ENCODE results near the gene IFITM2. TPM values are rescaled to one million over a fixed set of nuclear protein-coding genes. Genes with fewer than 3 reads are reported as not detected.
"Not testable (repeated sequence)": the region's sequence is repeated elsewhere in the genome, so short reads cannot be mapped to it uniquely, and the experiment has no call there.

Gene IFITM2
- total RNA-seq, 2 experiments from 2014 or later: 1,561 to 1,733 TPM

GRCh38 chr11:284105-285020 lies 23.3 kb upstream of the IFITM2 start:
- DNase-seq: no peak
- Mint-ChIP-seq H3K27ac (no peak overlapping the region), H3K36me3 (ENCODE audit: low read depth) (peaks cover 46% of the 10 kb centered on the region), H3K4me1 (peaks cover 60% of the 10 kb centered on the region), H3K27me3 (peaks cover 34% of the 10 kb centered on the region), H3K4me3 (no peak overlapping the region), H3K9me3 (no peaks in the 10 kb centered on the region)
- CTCF ChIA-PET: interaction anchor here (0.6 to 1.4 kb wide), 3 partner anchors 33 to 36 kb away, joined by 3 to 7 read pairs (median 3); no protein-coding TSS in a partner anchor
- POLR2A ChIA-PET: no interaction called here

DNA sequence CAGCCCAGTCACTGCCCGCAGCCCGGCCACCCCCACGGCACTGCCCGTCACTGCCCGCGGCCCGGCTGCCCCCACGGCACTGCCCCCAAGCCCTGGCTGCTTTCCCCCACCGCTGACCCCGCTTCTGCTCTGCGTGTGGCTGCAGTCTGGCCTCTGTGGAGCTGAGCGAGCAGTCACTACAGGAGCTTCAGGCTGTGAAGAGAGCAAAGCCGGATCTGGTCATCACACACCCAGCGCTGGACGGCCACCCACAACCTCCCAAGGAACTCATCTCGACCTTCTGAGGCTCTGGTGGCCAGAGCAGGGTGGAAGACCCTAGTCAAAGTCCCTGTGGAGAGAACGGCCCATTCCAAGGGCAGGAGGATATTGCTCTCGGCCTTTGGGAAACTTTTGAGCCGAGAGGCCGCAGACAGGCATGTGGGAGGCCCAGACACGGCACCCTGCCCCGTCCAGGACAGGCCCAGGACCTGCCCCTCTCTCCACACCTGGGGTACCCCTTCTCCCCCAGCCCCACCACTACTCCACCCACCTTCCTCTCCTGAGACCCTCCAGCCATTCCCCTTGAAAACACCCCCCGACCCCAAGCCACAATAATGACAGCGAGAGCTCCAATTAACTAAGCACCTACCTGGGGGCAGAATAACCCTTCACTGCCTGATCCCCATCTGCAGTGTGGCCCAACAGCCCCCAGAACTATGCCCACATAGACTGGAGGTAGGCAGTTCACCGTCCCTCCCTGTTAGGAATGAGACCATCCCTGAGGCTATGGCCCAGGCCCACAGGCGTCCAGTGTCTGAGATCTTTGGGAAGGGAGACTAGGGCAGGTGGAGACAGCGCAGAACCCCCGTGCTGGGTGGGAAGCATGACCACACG lies 22.4 kb upstream of the IFITM2 start:
- H3K9me3 Mint-ChIP-seq: no peaks in the 10 kb centered on the region
- no peak overlapping the region for H3K4me3 Mint-ChIP-seq
- H3K36me3 Mint-ChIP-seq (ENCODE audit: low read depth): peaks cover 48% of the 10 kb centered on the region
- no peak for DNase-seq
- CTCF ChIA-PET: no interaction called here
- H3K4me1 Mint-ChIP-seq: peaks cover 63% of the 10 kb centered on the region
- H3K27me3 Mint-ChIP-seq: peaks cover 32% of the 10 kb centered on the region
- POLR2A ChIA-PET: no interaction called here
- peak overlapping the region; percentile 56 for H3K27ac Mint-ChIP-seq

DNA sequence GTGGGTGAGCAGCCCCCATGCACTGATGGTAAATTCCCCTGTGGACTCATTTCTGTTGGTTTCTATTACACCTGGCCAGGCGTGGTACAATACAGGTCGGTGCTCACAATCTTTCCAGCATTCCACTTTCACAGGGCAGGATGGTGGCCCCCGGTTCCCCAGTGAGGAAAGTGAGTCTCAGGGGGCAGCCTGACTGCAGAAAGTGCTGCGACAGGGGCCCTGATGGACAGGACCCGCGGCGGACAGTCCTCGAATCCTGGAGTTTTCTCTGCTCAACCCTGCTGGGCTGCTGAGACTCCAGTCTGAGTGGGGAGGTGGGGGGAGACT lies 21.8 kb upstream of the IFITM2 start:
- peak overlapping the region; percentile 50 for H3K27ac Mint-ChIP-seq
- ChIA-PET CTCF (interaction anchor here (1.2 kb wide), 1 partner anchor 36 kb away, joined by 3 read pairs; no protein-coding TSS in a partner anchor), POLR2A (no interaction called here)
- H3K4me3 Mint-ChIP-seq: peak overlapping the region; percentile 25
- H3K9me3 Mint-ChIP-seq: no peaks in the 10 kb centered on the region
- H3K27me3 Mint-ChIP-seq: peaks cover 30% of the 10 kb centered on the region
- H3K4me1 Mint-ChIP-seq: peaks cover 66% of the 10 kb centered on the region
- no peak for DNase-seq
- peaks cover 51% of the 10 kb centered on the region for H3K36me3 Mint-ChIP-seq (ENCODE audit: low read depth)

DNA sequence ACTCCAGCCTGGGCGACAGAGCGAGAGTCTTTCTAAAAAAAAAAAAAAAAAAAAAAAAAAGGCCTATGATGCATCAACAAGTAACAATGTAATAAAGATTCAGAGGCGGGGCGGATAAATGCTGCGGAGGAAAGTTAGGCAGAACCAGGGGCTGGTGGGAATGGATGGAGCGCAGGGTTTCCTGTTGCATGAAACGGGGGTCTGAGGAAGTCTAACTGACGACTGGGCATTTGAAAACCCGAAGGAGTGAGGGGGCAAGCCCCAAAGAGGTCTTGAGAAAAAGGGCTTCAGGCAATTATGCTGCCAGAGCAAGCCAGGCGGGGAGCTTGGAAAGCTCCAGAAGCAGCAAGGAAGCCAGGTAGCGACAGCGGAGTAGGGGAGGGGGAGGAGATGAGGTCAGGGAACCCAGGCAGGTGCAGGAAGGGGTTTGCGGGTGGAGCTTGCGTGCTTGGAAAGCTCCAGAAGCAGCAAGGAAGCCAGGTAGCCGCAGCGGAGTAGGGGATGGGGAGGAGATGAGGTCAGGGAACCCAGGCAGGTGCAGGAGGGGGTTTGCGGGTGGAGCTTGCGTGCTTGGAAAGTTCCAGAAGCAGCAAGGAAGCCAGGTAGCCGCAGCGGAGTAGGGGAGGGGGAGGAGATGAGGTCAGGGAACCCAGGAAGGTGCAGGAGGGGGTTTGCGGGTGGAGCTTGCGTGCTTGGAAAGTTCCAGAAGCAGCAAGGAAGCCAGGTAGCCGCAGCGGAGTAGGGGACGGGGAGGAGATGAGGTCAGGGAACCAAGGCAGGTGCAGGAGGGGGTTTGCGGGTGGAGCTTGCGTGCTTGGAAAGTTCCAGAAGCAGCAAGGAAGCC lies 20.4 kb upstream of the IFITM2 start:
- Mint-ChIP-seq H3K4me3 (peak overlapping the region; percentile 99), H3K36me3 (ENCODE audit: low read depth) (peaks cover 46% of the 10 kb centered on the region), H3K4me1 (peaks cover 61% of the 10 kb centered on the region), H3K27me3 (peaks cover 17% of the 10 kb centered on the region), H3K27ac (peak overlapping the region; percentile 94)
- ChIA-PET POLR2A (interaction anchor here (1.1 kb wide), 1 partner anchor 80 kb away, joined by 4 read pairs; the partner anchor contains the start of genes BET1L and RIC8A), CTCF (interaction anchor here (0.6 to 1.9 kb wide), 4 partner anchors 8 to 37 kb away, joined by 3 to 5 read pairs (median 4); no protein-coding TSS in a partner anchor)
- H3K9me3 Mint-ChIP-seq: not testable (repeated sequence)
- peak; percentile 85 for DNase-seq

- peak; percentile 77 for DNase-seq
- Mint-ChIP-seq H3K4me1 (peaks cover 53% of the 10 kb centered on the region), H3K9me3 (no peaks in the 10 kb centered on the region), H3K36me3 (ENCODE audit: low read depth) (peaks cover 38% of the 10 kb centered on the region), H3K27me3 (peaks cover 9% of the 10 kb centered on the region), H3K4me3 (peak overlapping the region; percentile 99), H3K27ac (peak overlapping the region; percentile 94)
- POLR2A ChIA-PET: interaction anchor here (1.1 kb wide), 1 partner anchor 81 kb away, joined by 4 read pairs; the partner anchor contains the start of genes BET1L and RIC8A
- CTCF ChIA-PET: interaction anchor here (0.7 to 1.9 kb wide), 3 partner anchors 18 to 21 kb away, joined by 3 to 5 read pairs (median 3); no protein-coding TSS in a partner anchor
These were observed 19.7 kb upstream of the IFITM2 start for GRCh38 chr11:287821-288477.

DNA sequence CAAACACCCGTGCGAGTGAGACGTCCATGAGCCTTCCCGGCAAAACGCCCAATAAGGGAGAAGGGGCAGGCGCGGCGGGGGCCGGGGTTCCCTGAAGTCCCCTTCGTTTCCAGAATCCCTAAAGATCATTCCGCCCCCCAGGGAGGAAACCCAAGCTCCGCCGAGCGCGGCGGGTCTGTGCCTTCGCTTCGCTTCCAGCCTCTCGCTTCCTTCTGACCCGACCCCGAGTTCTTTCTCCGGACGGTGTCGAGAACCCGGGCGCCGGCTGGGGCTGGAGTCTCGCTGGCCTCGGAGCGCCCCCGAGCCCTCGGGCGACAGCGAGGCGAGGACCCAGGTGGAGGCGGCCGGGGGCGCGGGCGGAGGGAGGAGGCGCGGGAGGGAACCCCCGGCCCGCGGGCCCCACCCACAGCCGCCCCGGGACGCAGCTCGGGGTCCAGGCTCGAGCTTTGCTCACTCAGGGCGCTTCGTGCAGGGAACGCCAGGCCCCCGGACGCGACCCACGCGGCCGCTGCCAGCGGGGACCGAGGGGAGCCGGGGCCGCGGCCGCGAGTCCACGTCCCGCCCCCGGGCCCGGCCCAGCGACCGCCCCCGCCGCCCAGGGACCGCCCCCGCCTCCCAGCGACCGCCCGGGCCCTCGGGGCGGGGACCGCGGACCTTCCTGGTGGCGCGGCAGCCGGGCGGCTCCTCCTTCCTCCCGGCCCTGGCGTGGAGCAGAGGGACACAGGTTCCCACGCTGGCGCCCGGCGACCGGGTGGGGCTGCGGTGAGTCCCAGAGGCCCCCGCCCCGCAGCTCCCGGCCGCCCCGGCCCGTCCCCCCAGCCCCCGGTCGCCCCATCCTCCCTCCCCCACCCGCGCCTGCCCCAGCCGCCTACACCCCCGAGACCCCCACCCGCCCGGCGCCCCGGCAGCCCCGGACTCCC lies 18.9 kb upstream of the IFITM2 start, which contains the start of gene PGGHG:
Gene PGGHG (plus strand): TSS at position 649 of the 920 bp plus-strand sequence. CDS start 691 bp downstream, outside the sequence.
- peak; percentile 64 for DNase-seq
- Mint-ChIP-seq H3K27me3 (peaks cover 4% of the 10 kb centered on the region), H3K4me1 (peaks cover 48% of the 10 kb centered on the region), H3K9me3 (no peaks in the 10 kb centered on the region), H3K27ac (peak within 1 kb of the TSS; percentile 94), H3K4me3 (peak within 1 kb of the TSS; percentile 99), H3K36me3 (ENCODE audit: low read depth) (peaks cover 30% of the 10 kb centered on the region)
- CTCF ChIA-PET: interaction anchor here (1.1 to 1.9 kb wide), 4 partner anchors 16 to 44 kb away, joined by 3 to 5 read pairs (median 3); no protein-coding TSS in a partner anchor
- POLR2A ChIA-PET: no interaction called here

- ChIA-PET POLR2A (no interaction called here), CTCF (interaction anchor here (1.1 to 1.6 kb wide), 3 partner anchors 15 to 45 kb away, joined by 3 read pairs; no protein-coding TSS in a partner anchor)
- DNase-seq: no peak
- no peaks in the 10 kb centered on the region for H3K9me3 Mint-ChIP-seq
- H3K36me3 Mint-ChIP-seq (ENCODE audit: low read depth): peaks cover 29% of the 10 kb centered on the region
- H3K27me3 Mint-ChIP-seq: peaks cover 2% of the 10 kb centered on the region
- H3K4me1 Mint-ChIP-seq: peaks cover 47% of the 10 kb centered on the region
- peak overlapping the region; percentile 73 for H3K4me3 Mint-ChIP-seq
- peak overlapping the region; percentile 77 for H3K27ac Mint-ChIP-seq
These were observed 18.3 kb upstream of the IFITM2 start for GRCh38 chr11:289398-289711.

GRCh38 chr11:289712-290620 lies 17.6 kb upstream of the IFITM2 start:
- no peaks in the 10 kb centered on the region for H3K9me3 Mint-ChIP-seq
- H3K4me3 Mint-ChIP-seq: peak overlapping the region; percentile 73
- DNase-seq: no peak
- H3K4me1 Mint-ChIP-seq: peaks cover 46% of the 10 kb centered on the region
- H3K27me3 Mint-ChIP-seq: peaks cover 2% of the 10 kb centered on the region
- H3K36me3 Mint-ChIP-seq (ENCODE audit: low read depth): peaks cover 29% of the 10 kb centered on the region
- POLR2A ChIA-PET: no interaction called here
- CTCF ChIA-PET: interaction anchor here (0.7 to 1.6 kb wide), 7 partner anchors 9 to 82 kb away, joined by 3 to 4 read pairs (median 3); no protein-coding TSS in a partner anchor
- peak overlapping the region; percentile 77 for H3K27ac Mint-ChIP-seq

DNA sequence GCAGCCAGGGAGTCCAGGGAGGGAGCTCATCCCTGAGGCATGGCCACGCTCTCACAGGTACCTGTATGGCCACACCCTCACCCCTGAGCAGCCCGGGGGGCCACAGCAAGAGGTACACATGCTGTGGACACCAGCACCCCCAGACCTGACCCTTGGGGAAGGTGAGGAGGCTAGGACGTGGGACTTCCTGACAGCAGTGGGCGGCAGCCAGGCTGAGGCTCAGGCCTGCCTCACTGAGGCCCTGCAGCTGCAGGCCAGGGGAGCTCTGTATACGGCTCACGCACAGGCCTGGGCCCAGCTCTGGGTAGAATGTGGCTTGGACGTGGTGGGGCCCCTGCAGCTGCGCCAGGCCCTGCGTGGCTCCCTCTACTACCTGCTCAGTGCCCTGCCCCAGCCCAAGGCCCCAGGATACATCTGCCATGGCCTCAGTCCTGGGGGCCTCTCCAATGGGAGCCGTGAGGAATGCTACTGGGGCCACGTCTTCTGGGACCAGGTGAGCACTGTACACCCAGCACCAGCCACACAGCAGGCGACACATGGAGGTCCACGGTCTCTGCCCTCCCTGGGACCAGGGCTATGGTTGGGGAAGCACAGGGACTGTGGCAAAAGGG lies 16.9 kb upstream of the IFITM2 start:
- CTCF ChIA-PET: interaction anchor here (1.0 to 1.6 kb wide), 4 partner anchors 10 to 40 kb away, joined by 3 to 4 read pairs (median 3); no protein-coding TSS in a partner anchor
- POLR2A ChIA-PET: no interaction called here
- no peaks in the 10 kb centered on the region for H3K9me3 Mint-ChIP-seq
- H3K4me3 Mint-ChIP-seq: peak overlapping the region; percentile 73
- H3K36me3 Mint-ChIP-seq (ENCODE audit: low read depth): peaks cover 30% of the 10 kb centered on the region
- peak overlapping the region; percentile 12 for H3K27ac Mint-ChIP-seq
- H3K27me3 Mint-ChIP-seq: peaks cover 2% of the 10 kb centered on the region
- peaks cover 41% of the 10 kb centered on the region for H3K4me1 Mint-ChIP-seq
- no peak for DNase-seq

Data from activated CD4-positive, alpha-beta T cell treated with anti-CD3 and anti-CD28 coated beads, Interleukin-2, amount 10 ng/mL, durations not matched to agents 7 days and 5 days (primary cell).